NCI-H446 treated with DMSO at 0.1 percent for 48 hours (cell line): ENCODE data around the gene ATP5F1A.
A peak's percentile ranks its signal among the peaks of the same experiment; 100 is the strongest.
"Not testable (repeated sequence)": the region's sequence is repeated elsewhere in the genome, so short reads cannot be mapped to it uniquely, and the experiment has no call there.

Experiments used
- DNase-seq: peaks from one replicate; lab custom pipeline; 2025; lab: John Stamatoyannopoulos, UW

ATP5F1A gene

GRCh38 chr18:46097801-46098615 lies at the start of gene ATP5F1A:
Gene ATP5F1A, minus strand, starts transcription at chr18:46098296. Its CDS starts 65 bp downstream, at chr18:46098231.
- DNase-seq, result peak; percentile 76

DNA sequence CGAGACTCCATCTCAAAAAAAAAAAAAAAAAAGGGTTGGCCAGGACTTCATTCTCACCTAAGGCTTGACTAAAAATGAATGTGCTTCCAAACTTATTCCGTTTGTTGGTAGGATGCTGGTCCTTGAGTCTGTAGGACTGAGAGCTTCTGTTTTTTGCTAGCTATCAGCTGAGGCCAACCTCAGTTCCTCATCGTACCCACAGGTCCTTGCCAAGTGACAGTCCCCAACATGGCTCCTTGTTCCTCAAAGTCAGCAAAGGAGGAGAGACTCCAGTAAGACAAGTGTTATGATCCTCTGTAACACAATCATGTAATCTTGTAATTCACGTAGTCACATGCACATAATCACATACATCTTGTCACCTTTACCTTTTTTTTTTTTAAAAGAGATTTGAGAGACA lies 43.1 kb upstream of the ATP5F1A start:
- DNase-seq, result no peak

DNA sequence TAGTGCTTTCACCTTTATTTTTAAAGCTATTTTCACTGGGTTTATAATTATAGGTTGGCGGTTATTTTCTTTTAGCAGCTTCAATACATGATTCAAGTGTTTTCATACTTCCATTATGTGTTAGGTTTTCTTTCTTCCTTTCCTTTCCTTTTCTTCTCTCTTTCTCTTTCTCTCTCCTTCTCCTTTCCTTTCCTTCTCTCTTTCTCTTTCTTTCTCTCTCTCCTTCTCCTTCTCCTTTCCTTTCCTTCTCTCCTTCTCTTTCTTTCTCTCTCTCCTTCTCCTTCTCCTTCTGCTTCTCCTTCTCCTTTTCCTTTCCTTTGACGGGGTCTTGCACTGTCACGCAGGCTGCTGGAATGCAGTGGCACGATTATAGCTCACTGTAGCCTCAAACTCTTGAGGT lies 42.1 kb upstream of the ATP5F1A start:
- no peak for DNase-seq

- DNase-seq, result no peak
Measured at GRCh38 chr18:46134920-46135675, 37.0 kb upstream of the ATP5F1A start.

DNA sequence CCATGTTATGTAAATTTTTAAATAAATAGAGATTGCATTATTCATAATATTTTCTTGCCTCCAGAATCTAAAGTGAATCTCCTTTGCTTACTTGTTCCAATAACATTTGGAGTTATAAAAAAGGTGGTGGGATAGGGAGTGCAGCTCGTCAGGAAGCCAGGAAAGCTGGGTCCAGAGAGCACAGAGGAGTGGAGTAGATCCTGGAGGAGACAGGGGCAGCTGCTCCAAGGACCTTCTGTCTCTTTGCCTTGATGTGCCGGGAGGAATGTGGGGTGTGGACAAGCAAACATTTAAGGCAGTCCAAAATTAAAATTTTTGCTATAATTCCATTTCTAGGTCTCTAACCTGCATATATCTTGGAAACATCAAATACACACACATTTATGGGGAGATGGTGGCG lies 35.4 kb upstream of the ATP5F1A start:
- DNase-seq, result no peak

DNA sequence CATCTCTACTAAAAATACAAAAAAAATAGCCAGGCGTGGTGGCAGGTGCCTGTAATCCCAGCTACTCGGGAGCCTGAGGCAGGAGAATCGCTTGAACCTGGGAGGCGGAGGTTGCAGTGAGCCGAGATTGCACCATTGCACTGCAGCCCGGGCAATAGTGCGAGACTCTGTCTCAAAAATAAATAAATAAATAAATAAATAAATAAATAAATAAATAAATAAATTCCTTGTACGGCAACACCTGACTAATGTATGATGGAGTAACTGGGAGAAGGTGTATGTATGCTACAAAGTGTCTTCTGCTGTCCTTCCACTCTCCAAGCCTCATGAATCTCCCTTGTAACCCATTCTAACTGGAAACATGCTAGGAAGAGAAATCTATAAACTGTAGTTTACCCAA lies 32.5 kb upstream of the ATP5F1A start:
- DNase-seq, result not testable (repeated sequence)

- DNase-seq, result no peak
Measured at GRCh38 chr18:46130061-46130460, 32.0 kb upstream of the ATP5F1A start.

- DNase-seq, result not testable (repeated sequence)
Measured at GRCh38 chr18:46126625-46127024, 28.5 kb upstream of the ATP5F1A start.

DNA sequence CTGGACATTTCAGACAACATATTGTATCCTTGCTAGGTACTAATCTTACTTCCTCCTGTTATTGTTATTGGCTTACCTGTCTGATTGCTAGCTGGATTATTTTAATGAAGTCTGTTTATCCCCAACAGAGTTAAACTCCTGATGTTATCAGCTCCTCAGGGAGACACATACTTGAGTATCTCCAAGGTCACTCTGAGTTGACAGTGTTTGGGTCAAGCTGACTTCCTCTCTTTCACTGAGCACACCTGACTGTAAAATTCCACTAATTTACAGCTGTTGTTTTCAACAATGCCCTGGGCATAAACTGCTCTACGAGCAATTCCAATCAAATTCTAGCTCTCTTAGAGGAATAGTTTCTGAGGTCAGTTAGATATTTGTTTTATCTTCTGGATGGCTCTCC lies 15.7 kb upstream of the ATP5F1A start:
- DNase-seq, result no peak

DNA sequence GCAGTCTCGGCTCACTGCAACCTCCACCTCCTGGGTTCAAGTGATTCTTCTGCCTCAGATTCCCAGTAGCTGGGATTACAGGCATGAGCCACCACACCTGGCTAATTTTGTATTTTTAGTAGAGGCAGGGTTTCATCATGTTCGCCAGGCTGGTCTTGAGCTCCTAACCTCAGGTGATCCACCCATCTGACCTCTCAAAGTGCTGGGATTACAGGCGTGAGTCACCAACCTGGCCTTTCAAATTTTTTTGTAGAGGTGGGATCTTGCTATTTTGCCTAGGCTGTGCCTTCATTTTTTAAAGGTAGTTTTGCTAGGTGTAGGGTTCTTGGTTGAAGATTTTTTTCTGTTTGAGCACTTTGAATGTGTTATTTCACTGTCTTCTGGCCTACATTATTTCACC lies 12.3 kb upstream of the ATP5F1A start:
- no peak for DNase-seq

GRCh38 chr18:46109386-46109785 lies 11.3 kb upstream of the ATP5F1A start:
- no peak for DNase-seq

DNA sequence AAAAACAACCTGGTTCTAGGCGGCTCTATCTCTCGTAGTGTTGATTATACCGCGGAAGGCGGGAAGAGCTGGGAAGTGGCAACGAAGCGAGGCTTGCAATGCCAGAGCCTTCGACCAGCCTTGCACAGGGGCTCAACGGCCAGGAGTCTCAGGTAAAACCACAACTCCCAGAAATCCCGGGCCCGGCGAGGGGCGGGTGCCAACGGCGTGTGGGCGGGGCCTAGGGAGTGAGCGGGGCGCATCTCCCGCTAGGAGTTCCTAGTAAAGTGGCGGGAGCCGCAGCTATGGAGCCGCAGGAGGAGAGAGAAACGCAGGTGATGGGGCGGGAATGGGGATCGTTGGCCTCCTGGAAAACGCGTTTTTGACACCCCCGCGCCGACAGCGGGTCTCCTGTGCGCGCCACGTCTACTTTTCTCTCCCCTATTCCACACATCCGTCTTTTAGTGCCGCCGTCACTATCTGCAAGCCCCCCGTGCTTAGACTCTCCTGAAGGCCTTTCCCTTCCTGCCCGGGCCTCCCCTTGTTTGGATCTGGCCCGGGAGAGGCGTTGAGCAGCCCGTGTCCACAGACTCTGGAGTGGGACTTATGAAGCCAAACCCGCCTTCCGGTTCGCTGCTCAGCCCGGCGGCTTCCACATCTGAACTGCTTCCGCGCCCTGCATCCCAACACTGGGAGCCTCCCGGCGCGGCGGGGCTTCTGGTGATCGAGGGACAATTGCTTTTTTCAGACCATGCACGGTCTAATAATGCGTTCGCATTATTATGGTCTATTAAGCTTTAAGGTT lies 6.2 kb upstream of the ATP5F1A start, which contains the start of gene HAUS1:
Gene HAUS1 (plus strand): TSS at position 258 of the 784 bp plus-strand sequence. CDS start 27 bp downstream, at position 285.
- peak; percentile 85 for DNase-seq

DNA sequence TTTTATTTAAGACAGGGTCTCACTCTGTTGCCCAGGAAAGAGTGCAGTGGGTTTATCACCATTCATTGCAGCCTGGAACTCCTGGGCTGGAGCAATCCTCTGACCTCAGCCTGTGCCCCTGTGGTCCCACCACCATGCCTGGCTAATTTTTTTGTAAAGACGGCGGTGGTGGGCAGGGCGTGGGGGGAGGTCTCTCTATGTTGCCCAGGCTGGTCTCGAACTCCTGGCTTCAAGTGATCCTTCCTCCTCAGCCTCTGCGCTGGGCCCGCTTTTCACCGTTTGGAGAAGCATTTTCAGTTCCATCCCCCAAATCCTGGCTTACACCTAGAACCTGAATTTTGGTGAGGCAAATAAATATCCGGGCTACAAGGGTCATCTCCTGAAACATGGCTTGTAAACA lies 1.4 kb upstream of the ATP5F1A start:
- DNase-seq, result no peak

GRCh38 chr18:46098616-46098933 lies 479 bp upstream of the ATP5F1A start:
- no peak for DNase-seq

- DNase-seq, result no peak
Measured at GRCh38 chr18:46097431-46097800, 680 bp downstream of the ATP5F1A start.

DNA sequence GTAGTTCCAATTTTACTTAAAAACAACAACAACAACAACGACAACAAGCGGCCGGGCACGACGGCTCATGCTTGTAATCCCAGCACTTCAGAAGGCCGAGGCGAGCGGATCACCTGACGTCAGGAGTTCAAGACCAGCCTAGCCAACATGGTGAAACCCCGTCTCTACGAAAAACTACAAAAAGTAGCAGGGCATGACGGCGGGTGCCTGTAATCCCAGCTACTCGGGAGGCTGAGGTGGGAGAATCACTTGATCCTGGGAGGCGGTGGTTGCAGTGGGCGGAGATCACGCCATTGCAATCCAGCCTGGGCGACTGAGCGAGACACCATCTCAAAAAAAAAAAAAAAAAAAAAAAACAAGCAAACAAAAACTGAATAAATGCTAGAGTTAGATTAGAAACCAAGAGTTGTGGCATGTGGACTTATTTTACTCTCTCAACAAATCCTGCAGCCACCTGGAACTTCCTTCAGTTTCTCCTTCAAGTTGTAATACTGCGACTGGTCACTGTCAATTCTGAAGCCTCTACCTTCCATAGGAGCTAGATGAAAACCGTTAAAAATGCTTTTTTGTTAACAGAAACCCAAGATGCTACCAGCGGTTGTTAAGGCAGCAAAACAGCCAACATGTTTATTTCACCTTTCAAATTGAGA lies 1.3 kb downstream of the ATP5F1A start:
- DNase-seq, result no peak

DNA sequence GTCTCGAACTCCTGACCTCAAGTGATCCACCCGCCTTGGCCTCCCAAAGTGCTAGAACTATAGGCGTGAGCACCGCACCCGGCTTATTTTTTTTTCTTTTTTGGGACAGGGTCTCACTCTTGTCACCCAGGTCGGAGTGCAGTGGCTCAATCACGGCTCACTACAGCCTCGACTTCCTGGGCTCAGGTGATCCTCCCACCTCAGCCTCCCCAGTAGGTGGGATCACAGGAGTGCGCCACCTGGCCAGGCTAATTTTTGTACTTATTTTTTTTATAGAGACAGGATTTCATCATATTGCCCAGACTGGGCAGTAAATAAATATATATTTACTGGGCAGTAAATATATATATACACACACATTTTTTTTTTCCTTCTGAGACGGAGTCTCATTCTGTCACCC lies 2.6 kb downstream of the ATP5F1A start:
- DNase-seq, result no peak

DNA sequence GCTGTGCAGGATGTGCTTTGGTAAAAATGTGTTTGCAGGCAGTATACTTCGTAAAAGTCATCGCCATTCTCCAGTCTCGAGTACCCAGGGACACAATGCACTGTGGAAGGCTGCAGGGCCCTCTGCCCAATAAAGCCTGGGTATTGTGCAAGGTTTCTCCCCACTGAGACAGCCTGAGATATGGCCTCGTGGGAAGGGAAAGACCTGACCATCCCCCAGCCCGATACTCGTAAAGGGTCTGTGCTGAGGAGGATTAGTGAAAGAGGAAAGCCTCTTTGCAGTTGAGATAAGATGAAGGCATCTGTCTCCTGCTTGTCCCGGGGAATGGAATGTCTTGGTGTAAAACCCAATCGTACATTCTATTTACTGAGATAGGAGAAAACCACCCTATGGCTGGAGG lies 9.6 kb downstream of the ATP5F1A start:
- DNase-seq, result not testable (repeated sequence)

- DNase-seq, result no peak
Measured at GRCh38 chr18:46084431-46084830, 13.7 kb downstream of the ATP5F1A start.

DNA sequence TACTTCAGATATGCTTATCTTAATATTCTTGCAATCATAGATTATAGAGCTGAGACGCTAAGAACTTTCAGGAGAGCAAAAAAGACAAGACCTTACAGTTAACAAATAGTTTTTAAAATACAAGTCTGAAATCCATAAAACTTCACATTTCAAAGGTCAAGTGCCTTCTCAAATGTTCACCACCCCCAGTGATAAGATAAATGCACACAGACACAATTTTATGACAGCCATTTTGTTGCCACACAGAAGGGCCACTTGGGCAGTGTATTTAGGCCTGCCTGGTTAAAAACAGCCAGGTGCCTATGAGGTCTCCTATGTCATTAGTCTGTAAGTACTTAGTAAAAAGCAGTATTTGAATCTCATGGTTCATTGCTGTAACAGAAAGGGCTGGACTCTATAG lies 17.9 kb downstream of the ATP5F1A start:
- DNase-seq, result no peak

DNA sequence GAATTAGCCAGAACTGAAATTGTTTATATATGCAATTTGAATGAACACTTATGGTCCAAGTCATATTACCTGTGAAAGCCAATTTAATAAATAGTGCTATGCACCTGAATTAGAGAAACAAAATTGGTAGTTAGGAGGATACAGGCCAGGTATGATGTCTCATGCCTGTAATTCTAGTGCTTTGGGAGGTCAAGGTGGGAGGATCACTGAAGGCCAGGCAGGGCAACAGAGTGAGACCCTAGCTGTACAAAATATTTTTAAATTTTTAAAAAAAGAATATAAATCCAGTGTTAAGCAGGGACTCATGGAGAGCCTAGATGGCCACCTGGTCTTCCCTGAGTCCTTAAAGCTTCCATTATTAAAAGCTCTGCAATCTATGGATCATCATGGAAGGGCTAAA lies 18.8 kb downstream of the ATP5F1A start:
- DNase-seq, result no peak
